RPMI7951 (cell line): ENCODE data around the gene MICAL2. TPM values are rescaled to one million over a fixed set of nuclear protein-coding genes. Genes with fewer than 3 reads are reported as not detected.
A peak's percentile ranks its signal among the peaks of the same experiment; 100 is the strongest.

ENCODE experiments used
- DNase-seq: peaks from one replicate; pipeline ENCODE4 v3.0.0-alpha.2; 2012; ENCODE audit warnings: low read depth
- total RNA-seq: library from RNA; depleted of rRNA; stranded (reverse); fragments of >200 nt; shearing (Covaris generic); gene quantifications from 2 replicates; pipeline ENCODE4 v1.2.3, GENCODE V29; 2014

The MICAL2 gene
- total RNA-seq, 1 experiment from 2014 or later = 58.6 TPM

DNA sequence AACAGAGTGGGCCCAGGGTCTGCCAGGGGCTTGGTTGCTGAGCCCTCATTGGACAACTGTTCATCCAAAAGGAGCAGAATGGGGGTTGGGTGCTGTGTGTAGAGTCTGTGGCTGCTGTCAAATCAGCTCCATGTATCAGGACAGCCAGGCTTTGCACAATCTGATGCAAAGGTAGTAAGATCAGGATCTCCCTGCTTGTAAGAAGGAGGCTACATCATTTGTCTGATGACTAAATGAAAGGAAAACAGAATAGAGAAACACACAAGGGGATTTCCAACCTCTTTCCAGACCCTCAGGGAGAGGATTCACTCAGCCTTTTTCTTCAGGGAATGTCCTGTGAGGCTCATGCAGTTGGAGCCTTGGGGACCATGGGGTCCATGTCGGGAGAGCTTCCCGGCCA lies 7.2 kb downstream of the MICAL2 start:
- DNase-seq = peak; percentile 37

- DNase-seq = no peak
These were observed 8.6 kb downstream of the MICAL2 start for GRCh38 chr11:12118949-12119348.

DNA sequence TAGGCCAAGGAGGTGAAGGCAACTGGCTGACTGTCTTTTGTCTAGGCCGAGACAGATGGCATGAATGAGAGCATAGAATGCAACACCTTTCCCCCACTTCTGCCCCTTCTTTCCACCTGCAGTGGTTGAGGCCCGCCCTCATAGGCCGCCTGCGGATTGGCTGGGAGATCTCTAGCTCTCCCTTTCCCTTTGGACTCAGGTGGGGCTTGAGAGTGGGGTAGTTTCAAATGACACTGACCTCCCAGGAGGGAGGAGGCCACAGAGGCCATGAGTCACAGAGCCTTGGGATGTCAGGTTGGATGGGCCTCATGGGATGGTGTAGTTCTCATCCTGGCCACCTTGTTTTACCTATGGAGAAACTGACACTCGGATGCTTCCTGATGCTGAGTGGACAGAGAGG lies 9.1 kb downstream of the MICAL2 start:
- DNase-seq = no peak

- DNase-seq = peak; percentile 58
These were observed 9.9 kb downstream of the MICAL2 start for GRCh38 chr11:12120031-12121008.

DNA sequence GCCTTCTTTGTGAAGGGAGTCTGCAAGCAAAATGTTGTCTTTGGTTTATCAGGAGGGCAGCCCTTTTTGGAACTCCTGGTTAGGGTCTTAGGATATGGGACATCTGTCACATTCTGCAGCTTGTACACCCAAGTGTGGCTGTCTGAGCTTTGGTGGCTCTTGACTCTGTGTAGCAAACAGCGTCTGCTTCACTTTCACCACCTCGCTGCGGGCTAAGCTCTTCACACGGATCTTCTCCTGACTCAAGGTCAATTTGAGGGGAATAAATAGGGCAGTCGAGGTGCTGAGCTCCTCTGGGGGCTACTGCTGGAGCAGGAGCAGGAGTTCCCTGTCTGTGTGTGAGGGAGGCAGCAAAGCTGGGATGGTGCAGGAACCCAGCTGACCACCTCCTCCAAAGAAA lies 10.6 kb downstream of the MICAL2 start:
- DNase-seq = no peak

DNA sequence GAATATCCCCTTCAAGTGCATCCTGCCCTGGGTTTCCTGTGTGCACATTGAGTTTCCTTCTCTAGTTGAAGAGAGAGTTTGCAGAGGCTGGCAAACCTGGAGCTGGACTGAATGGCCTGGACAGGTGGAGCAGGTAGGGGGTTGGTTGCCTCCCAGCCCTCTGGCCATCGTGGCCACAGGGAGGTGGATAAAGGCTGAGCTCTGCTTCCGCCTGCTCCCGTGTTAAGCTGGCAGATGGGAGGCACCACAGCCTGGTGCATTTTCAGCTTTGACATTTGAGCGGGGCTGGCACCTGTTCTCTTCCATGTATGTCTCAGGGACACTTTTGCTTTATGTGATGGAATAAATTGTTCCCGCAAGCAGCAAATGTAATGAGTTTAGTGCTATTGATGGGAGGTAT lies 11.1 kb downstream of the MICAL2 start:
- DNase-seq = no peak

- DNase-seq = no peak
These were observed 11.7 kb downstream of the MICAL2 start for GRCh38 chr11:12122083-12122482.

GRCh38 chr11:12123273-12123672 lies 12.9 kb downstream of the MICAL2 start:
- DNase-seq = peak; percentile 75

DNA sequence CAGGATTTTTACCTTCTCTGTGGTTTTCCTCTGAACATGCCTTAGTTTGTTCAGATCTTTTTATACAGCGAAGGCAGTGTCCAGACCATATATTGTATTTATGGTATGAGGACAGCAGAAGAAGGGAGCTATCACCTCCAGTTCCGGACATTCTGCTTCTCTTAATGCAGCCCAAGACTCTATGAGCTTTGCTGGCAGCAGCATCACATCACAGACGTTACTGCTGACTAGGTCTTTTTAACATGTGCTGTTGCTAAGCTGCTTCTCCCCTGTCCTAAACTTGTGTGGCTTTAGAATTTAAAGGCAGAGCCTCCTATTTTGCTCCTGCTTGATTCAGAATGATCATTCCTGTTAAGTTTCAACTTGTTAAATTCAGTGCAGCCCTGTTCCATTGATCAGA lies 13.4 kb downstream of the MICAL2 start:
- DNase-seq = no peak

DNA sequence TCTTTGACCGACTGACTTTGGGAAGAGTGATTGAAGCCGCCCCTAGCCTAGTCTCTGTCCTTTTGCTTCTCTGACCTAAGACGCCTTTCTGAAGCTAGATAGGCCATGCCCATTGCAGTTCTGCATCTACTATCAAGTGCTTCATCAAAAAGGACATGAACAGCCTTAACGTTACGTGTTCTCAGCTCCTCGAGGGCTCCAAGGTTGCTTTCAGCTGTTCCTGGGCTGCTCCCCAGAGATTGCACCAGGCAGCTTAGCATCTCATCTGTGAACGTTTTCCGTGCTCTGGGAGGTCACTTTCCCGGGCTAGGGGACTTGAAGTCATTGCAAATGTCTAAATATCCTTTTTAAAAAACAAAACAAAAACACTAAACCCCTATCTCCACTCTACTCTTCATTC lies 13.9 kb downstream of the MICAL2 start:
- no peak for DNase-seq

GRCh38 chr11:12125609-12126149 lies 15.3 kb downstream of the MICAL2 start:
- DNase-seq = no peak

DNA sequence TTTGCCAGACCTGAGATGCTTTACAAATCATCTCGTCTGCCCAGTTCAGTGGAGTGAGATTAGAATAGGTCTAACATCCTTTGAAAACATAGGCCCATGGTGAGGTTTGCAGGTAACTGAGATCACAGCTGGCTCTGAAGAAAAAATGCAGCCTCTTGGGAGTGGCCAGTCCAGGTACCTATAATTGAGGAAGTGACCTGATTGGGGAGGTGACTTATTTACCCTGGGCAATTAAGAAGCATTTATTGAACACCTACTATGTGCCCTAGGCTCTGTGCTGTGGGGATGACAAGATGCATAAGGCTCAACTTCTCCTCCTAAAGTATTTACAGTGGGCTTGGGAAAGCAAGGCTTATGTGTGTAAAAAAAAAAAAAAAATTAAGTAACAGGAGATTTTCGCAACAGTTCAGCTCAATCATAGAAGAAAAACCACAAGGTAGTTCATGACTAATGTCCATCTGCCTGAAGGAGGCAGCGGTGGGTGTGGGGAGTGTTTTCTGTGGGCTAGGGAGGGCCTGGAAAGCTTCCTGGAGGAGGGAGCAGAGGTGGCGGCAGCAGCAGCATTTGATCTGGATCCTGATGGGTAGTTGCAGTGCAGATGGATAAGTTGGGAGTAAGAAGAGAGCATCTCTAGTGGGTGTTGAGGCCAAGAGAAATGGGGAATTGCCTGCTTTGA lies 16.1 kb downstream of the MICAL2 start:
- DNase-seq = peak; percentile 86

DNA sequence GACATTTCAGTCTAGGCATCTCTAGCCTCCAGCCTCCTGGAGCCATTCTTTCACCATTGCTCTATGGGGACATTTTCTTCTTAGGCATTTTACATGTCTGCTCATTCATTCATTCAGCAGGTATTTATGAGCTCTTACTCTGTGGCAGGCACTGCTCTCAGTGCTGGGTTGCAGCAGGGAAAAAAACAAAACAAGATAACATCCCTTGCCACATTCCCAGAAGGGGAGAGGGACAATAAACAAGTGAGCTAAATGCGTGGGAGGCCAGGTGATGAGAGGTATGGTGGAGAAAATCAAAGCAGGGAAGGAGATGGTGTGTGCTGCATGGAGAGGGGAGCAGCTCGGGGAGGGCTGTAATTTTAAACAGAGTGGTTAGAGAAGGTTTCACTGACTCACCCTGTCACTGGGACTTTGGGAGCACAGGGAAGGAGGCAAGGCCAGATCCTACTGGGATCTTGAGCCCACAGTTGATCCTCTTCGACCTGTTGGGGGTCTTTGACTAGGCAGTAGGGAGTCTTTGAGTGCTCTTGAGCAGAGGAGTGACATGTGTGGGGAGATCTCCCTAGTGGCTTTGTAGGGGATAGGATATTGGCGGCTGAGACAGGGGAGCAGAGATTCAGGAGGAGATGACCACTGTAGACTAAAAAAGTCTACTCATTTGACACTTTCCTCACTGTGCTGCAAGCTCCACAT lies 17.0 kb downstream of the MICAL2 start:
- DNase-seq = no peak

DNA sequence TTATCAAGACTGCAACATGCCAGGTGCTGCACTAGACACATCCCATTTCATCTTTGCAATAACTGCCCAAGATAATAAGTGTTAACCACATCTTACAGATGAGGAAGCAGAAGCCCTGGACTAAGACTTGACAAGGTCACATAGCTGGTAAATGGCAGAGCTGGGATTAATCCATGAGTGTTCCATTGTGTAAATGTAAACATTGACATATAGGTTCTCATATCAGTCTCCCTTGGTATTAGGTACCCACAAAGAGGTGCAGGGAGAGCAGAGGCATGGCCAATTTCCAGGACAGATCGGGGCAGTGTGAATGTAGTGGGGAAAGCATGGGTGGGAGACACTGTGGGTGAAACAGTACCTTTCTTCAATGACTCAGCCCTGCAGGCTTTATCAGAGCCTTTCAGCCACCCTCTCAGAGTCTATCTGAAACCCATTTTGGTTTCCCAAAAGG lies 17.9 kb downstream of the MICAL2 start:
- no peak for DNase-seq

DNA sequence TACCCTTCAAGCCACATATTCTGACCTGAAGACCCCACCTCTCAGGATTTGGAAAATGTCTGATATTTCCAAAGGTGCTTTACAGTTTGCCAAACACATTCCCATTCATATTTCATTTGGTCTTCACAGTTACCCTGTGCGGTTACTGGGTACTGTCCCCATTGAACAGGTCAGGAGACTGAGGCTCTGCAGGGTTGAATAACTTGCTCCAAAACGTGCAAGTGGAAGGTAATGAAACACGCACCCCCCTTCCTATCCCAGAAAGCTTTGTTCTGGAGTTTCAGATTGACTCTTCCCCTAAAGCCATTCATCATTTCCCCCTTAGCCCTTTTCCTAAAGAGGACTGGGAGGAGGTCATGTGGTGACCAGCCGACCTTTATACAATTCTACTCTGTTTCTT lies 18.8 kb downstream of the MICAL2 start:
- no peak for DNase-seq

- no peak for DNase-seq
These were observed 20.0 kb downstream of the MICAL2 start for GRCh38 chr11:12130180-12130980.

DNA sequence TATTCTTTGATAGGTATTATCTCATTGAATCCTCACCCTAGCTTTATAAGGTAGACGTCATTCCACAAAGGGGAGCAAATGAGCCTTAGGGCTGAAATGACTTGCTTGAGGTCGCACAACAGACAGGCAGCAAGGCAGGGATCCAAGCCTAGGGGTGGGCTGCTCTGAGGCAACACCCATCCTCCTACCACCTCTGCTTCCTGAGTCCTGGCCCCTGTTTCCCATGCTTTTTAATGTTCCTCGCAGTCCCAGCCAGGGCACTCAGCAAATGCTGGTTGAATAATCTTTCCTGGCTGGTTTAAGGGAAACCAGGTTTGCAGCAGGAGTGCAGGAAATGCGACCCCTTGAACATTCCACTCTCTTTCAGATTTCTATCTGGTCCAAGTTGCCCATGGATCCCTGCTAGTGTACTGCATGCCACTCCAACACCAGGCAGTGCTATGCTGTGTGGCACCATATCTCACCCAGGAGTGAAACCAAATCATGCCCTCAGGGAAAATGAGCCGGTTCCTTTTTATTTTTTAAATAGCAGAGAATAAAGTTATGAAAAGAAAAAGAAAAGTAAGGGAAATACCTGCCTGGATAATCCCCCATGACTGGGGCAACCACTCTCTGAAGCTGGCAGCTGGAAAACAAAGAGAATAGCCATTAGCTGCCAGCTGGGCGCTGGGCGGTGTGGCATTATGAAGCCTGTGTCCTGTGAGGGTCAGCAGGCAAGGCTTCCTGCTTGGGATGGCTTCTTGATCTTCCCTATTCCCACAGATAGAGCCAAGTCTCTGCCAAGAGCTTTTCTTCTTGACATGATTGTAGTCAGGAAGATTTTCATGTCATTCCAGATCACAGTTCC lies 21.8 kb downstream of the MICAL2 start:
- DNase-seq = no peak

DNA sequence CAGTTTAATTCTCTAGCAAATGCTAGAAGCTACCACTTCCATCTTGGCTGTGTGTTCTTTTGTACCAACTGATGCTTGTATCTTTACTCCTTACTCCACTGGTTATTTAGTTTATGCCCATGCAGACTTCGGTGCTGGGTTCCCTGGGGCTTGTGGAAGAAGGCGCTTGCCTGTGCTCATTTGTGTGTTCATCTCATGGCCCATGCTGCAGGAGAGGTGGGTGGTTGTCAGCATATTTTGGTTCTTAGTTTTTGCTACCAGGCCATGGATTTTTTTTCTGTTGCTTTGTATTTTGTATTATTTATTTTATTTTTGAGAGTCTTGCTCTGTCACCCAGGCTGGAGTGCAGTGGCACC lies 22.4 kb downstream of the MICAL2 start:
- no peak for DNase-seq

GRCh38 chr11:12133547-12134235 lies 23.3 kb downstream of the MICAL2 start:
- no peak for DNase-seq

DNA sequence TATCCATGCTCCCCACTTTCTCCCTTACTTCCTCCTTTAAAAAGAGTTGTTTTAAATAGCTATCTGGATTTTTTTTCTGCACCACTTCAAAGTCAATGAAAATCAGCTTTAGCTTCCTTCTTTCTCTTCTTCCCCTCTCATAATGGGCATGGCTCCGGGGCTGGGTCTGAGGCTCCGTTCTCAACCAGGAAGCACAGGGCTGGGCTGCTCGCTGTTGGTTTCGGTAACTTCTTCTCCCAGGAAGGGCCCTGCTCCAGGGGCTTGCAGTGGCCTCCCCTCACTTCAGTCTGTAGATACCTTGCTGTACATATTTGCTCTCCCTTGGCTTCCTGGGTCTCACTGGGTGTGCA lies 23.8 kb downstream of the MICAL2 start:
- DNase-seq = no peak
